HEK293 (cell line): ENCODE data around the gene LRCH1.

Source experiments
- BCL11B ChIP-seq: fragments of 450-650 bp; formaldehyde crosslinking; IDR thresholded peaks from 2 replicates; pipeline ENCODE4 v1.5.1; 2016; ENCODE audit warnings: low read depth, missing biosample characterization, missing genetic modification characterization
- GLI2 ChIP-seq: fragments of 450-650 bp; formaldehyde crosslinking; IDR thresholded peaks from 2 replicates; pipeline ENCODE4; 2017; ENCODE audit warnings: missing biosample characterization, missing genetic modification characterization, low read depth, borderline replicate concordance
- HOXC10 ChIP-seq: sonication (generic); formaldehyde crosslinking; IDR thresholded peaks from 2 replicates; pipeline ENCODE4 v1.8.1; 2023; ENCODE audit warnings: mild to moderate bottlenecking, missing genetic modification reagents
- HOXD13 ChIP-seq: sonication (generic); formaldehyde crosslinking; IDR thresholded peaks from 2 replicates; pipeline ENCODE4 v1.8.0; 2022; ENCODE audit warnings: missing genetic modification reagents, borderline replicate concordance
- KLF7 ChIP-seq: fragments of 450-650 bp; formaldehyde crosslinking; IDR thresholded peaks from 2 replicates; pipeline ENCODE4 v1.5.1; 2016; ENCODE audit warnings: missing biosample characterization, missing genetic modification characterization, borderline replicate concordance
- MEIS1 ChIP-seq: sonication (generic); formaldehyde crosslinking; IDR thresholded peaks from 2 replicates; pipeline ENCODE4 v1.8.1; 2022; ENCODE audit warnings: missing genetic modification reagents, mild to moderate bottlenecking, borderline replicate concordance
- OSR2 ChIP-seq: fragments of 450-650 bp; formaldehyde crosslinking; IDR thresholded peaks from 2 replicates; pipeline ENCODE4 v1.5.1; 2016; ENCODE audit warnings: missing biosample characterization, missing genetic modification characterization
- PRDM4 ChIP-seq: fragments of 450-650 bp; formaldehyde crosslinking; IDR thresholded peaks from 2 replicates; pipeline ENCODE4 v1.5.1; 2017; ENCODE audit warnings: missing biosample characterization, missing genetic modification characterization
- SCRT1 ChIP-seq: fragments of 450-650 bp; formaldehyde crosslinking; IDR thresholded peaks from 2 replicates; pipeline ENCODE4 v1.5.1; 2016; ENCODE audit warnings: missing biosample characterization, missing genetic modification characterization, borderline replicate concordance
- ZBTB6 ChIP-seq: fragments of 450-650 bp; formaldehyde crosslinking; IDR thresholded peaks from 2 replicates; pipeline ENCODE4 v1.5.1; 2017; ENCODE audit warnings: missing biosample characterization, missing genetic modification characterization
- ZFP3 ChIP-seq: fragments of 450-650 bp; formaldehyde crosslinking; IDR thresholded peaks from 2 replicates; pipeline ENCODE4 v1.5.1; 2016; ENCODE audit warnings: low read depth, missing biosample characterization, missing genetic modification characterization
- ZFP41 ChIP-seq: fragments of 450-650 bp; formaldehyde crosslinking; IDR thresholded peaks from 2 replicates; pipeline ENCODE4 v1.5.1; 2016; ENCODE audit warnings: missing biosample characterization, missing genetic modification characterization, borderline replicate concordance
- ZFP69B ChIP-seq: fragments of 450-650 bp; formaldehyde crosslinking; IDR thresholded peaks from 2 replicates; pipeline ENCODE4 v1.5.1; 2016; ENCODE audit warnings: missing biosample characterization, missing genetic modification characterization
- ZNF133 ChIP-seq: fragments of 450-650 bp; formaldehyde crosslinking; IDR thresholded peaks from 2 replicates; pipeline ENCODE4 v1.5.1; 2016; ENCODE audit warnings: missing biosample characterization, missing genetic modification characterization
- ZNF146 ChIP-seq: fragments of 450-650 bp; formaldehyde crosslinking; IDR thresholded peaks from 2 replicates; pipeline ENCODE4 v1.5.1; 2016; ENCODE audit warnings: missing biosample characterization, missing genetic modification characterization
- ZNF211 ChIP-seq: fragments of 450-650 bp; formaldehyde crosslinking; IDR thresholded peaks from 2 replicates; pipeline ENCODE4 v1.5.1; 2016; ENCODE audit warnings: low read depth, missing biosample characterization, missing genetic modification characterization
- ZNF221 ChIP-seq: fragments of 450-650 bp; formaldehyde crosslinking; IDR thresholded peaks from 2 replicates; pipeline ENCODE4 v1.5.1; 2017; ENCODE audit warnings: missing biosample characterization, missing genetic modification characterization, borderline replicate concordance
- ZNF341 ChIP-seq: fragments of 450-650 bp; formaldehyde crosslinking; IDR thresholded peaks from 2 replicates; pipeline ENCODE4; 2016; ENCODE audit warnings: low read depth, missing biosample characterization, missing genetic modification characterization
- ZNF350 ChIP-seq: fragments of 450-650 bp; formaldehyde crosslinking; IDR thresholded peaks from 2 replicates; pipeline ENCODE4 v1.5.0; 2017; ENCODE audit warnings: missing biosample characterization, mild to moderate bottlenecking, missing genetic modification characterization
- ZNF366 ChIP-seq: fragments of 450-650 bp; formaldehyde crosslinking; conservative IDR thresholded peaks from 2 replicates; pipeline ENCODE4 v1.5.1; 2016; ENCODE audit warnings: missing biosample characterization, missing genetic modification characterization
- ZNF37A ChIP-seq: fragments of 450-650 bp; IDR thresholded peaks from 2 replicates; pipeline ENCODE4 v1.5.1; 2018; ENCODE audit warnings: missing biosample characterization, missing genetic modification characterization
- ZNF394 ChIP-seq: fragments of 450-650 bp; formaldehyde crosslinking; IDR thresholded peaks from 2 replicates; pipeline ENCODE4 v1.5.1; 2016; ENCODE audit warnings: missing biosample characterization, missing genetic modification characterization, mild to moderate bottlenecking, moderate library complexity, borderline replicate concordance
- ZNF521 ChIP-seq: fragments of 450-650 bp; formaldehyde crosslinking; IDR thresholded peaks from 2 replicates; pipeline ENCODE4 v1.5.1; 2017; ENCODE audit warnings: missing biosample characterization, mild to moderate bottlenecking, missing genetic modification characterization
- ZNF529 ChIP-seq: fragments of 450-650 bp; formaldehyde crosslinking; IDR thresholded peaks from 2 replicates; pipeline ENCODE4 v1.5.1; 2017; ENCODE audit warnings: missing genetic modification characterization, missing biosample characterization; ENCODE audit not compliant: insufficient replicate concordance
- ZNF555 ChIP-seq: fragments of 450-650 bp; formaldehyde crosslinking; conservative IDR thresholded peaks from 2 replicates; pipeline ENCODE4 v1.5.1; 2017; ENCODE audit warnings: missing biosample characterization, mild to moderate bottlenecking, missing genetic modification characterization, inconsistent platforms
- ZNF623 ChIP-seq: fragments of 450-650 bp; formaldehyde crosslinking; IDR thresholded peaks from 2 replicates; pipeline ENCODE4 v1.5.1; 2016; ENCODE audit warnings: missing biosample characterization, missing genetic modification characterization
- ZNF654 ChIP-seq: fragments of 450-650 bp; formaldehyde crosslinking; IDR thresholded peaks from 2 replicates; pipeline ENCODE4 v1.5.1; 2016; ENCODE audit warnings: low read depth, missing biosample characterization, missing genetic modification characterization
- ZNF664 ChIP-seq: fragments of 450-650 bp; formaldehyde crosslinking; IDR thresholded peaks from 2 replicates; pipeline ENCODE4 v1.5.1; 2016; ENCODE audit warnings: missing biosample characterization, missing genetic modification characterization
- ZNF677 ChIP-seq: fragments of 450-650 bp; IDR thresholded peaks from 2 replicates; pipeline ENCODE4 v1.5.0; 2018; ENCODE audit warnings: missing biosample characterization, mild to moderate bottlenecking, missing genetic modification characterization, moderate library complexity
- ZSCAN5A ChIP-seq: fragments of 450-650 bp; formaldehyde crosslinking; IDR thresholded peaks from 2 replicates; pipeline ENCODE4 v1.5.1; 2016; ENCODE audit warnings: missing biosample characterization, missing genetic modification characterization
- TF ChIP-seq, protein P1 (sequence below): fragments of 450-650 bp; formaldehyde crosslinking; IDR thresholded peaks from 2 replicates; pipeline ENCODE4 v1.5.1; 2016; ENCODE audit warnings: missing biosample characterization, missing genetic modification characterization, low read depth
- TF ChIP-seq, protein P2 (sequence below): sonication (generic); formaldehyde crosslinking; IDR thresholded peaks from 2 replicates; pipeline ENCODE4 v1.8.1; 2022; ENCODE audit warnings: mild to moderate bottlenecking, moderate library complexity, missing genetic modification reagents
- TF ChIP-seq, protein P3 (sequence below): fragments of 450-650 bp; formaldehyde crosslinking; optimal IDR thresholded peaks from 2 replicates; pipeline ENCODE3; 2016; ENCODE audit warnings: missing biosample characterization, mild to moderate bottlenecking, missing genetic modification characterization

LRCH1 gene

DNA sequence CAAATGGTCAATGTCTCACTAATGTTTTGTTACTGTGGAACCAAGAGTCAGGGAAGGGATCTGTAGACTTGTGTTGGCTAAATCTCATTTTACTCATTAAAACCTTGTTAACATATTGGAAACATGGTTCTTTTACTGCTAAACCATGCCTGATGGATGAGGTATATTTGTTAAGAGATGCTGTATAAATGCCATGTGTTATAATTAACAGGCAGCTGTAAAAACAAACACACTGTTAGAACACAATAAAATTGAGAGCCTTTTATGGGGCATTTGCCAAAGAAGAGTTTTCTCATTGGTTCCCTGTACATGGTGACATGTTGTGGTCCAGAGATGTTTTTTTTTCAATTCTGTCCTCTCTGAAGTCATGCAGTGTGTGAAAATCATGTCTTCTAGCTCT is 122.0 kb downstream of the LRCH1 start (continued):
- TF ChIP-seq ZNF654 (tag by site-specific recombination) (no peak), KLF7 (no peak), ZNF37A (tag by site-specific recombination) (no peak), SCRT1 (peak; percentile 63; the same call in 1 of the 2 replicates), ZNF341 (no peak), ZNF211 (tag by site-specific recombination) (no peak), ZNF521 (tag by site-specific recombination) (no peak), ZFP41 (tag by site-specific recombination) (no peak), OSR2 (tag by site-specific recombination) (peak; percentile 95), GLI2 (peak; percentile 98), ZNF623 (tag by site-specific recombination) (no peak), ZNF529 (no peak), ZNF146 (tag by site-specific recombination) (peak; percentile 42; the same call in 1 of the 2 replicates), ZNF133 (tag by site-specific recombination) (no peak), ZNF664 (tag by site-specific recombination) (peak; percentile 97), ZNF555 (tag by site-specific recombination) (no peak), ZNF366 (tag by site-specific recombination) (peak; percentile 87), ZFP3 (tag by site-specific recombination) (no peak), PRDM4 (peak; percentile 90), MEIS1 (no peak), ZNF677 (tag by site-specific recombination) (no peak), ZBTB6 (tag by site-specific recombination) (0 out of 2 replicates have a peak, but pooled peaks have one; percentile 40), ZFP69B (tag by site-specific recombination) (peak; percentile 73), ZNF394 (peak; percentile 46; the same call in 1 of the 2 replicates), ZSCAN5A (tag by site-specific recombination) (no peak), HOXC10 (no peak), ZNF350 (tag by site-specific recombination) (no peak), HOXD13 (no peak), ZNF221 (tag by site-specific recombination) (no peak), BCL11B (tag by site-specific recombination) (peak; percentile 98)
- TF ChIP-seq, protein P1, sequence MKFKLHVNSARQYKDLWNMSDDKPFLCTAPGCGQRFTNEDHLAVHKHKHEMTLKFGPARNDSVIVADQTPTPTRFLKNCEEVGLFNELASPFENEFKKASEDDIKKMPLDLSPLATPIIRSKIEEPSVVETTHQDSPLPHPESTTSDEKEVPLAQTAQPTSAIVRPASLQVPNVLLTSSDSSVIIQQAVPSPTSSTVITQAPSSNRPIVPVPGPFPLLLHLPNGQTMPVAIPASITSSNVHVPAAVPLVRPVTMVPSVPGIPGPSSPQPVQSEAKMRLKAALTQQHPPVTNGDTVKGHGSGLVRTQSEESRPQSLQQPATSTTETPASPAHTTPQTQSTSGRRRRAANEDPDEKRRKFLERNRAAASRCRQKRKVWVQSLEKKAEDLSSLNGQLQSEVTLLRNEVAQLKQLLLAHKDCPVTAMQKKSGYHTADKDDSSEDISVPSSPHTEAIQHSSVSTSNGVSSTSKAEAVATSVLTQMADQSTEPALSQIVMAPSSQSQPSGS (tag by site-specific recombination): peak; percentile 80
- TF ChIP-seq, protein P2, sequence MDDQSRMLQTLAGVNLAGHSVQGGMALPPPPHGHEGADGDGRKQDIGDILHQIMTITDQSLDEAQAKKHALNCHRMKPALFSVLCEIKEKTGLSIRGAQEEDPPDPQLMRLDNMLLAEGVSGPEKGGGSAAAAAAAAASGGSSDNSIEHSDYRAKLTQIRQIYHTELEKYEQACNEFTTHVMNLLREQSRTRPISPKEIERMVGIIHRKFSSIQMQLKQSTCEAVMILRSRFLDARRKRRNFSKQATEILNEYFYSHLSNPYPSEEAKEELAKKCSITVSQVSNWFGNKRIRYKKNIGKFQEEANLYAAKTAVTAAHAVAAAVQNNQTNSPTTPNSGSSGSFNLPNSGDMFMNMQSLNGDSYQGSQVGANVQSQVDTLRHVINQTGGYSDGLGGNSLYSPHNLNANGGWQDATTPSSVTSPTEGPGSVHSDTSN (CRISPR knock-in tag): no peak
- TF ChIP-seq, protein P3, sequence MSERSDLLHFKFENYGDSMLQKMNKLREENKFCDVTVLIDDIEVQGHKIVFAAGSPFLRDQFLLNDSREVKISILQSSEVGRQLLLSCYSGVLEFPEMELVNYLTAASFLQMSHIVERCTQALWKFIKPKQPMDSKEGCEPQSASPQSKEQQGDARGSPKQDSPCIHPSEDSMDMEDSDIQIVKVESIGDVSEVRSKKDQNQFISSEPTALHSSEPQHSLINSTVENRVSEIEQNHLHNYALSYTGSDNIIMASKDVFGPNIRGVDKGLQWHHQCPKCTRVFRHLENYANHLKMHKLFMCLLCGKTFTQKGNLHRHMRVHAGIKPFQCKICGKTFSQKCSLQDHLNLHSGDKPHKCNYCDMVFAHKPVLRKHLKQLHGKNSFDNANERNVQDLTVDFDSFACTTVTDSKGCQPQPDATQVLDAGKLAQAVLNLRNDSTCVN (tag by site-specific recombination): no peak
